T-helper 2 cell treated with Interferon-gamma antibody and Interleukin-4, amounts not matched to agents 100 ng/mL and 5 ng/mL, for 36 hours (primary cell): ENCODE results near the gene HSD17B4. TPM values are rescaled to one million over a fixed set of nuclear protein-coding genes. Genes with fewer than 3 reads are reported as not detected.
"Not testable (repeated sequence)": the region's sequence is repeated elsewhere in the genome, so short reads cannot be mapped to it uniquely, and the experiment has no call there.

ENCODE experiments used
- intact Hi-C: fragments of 100-400 bp; cut with micrococcal nuclease; formaldehyde crosslinking; loops from one replicate; pipeline ENCODE4 v1.15.1; 2023
- total RNA-seq: library from RNA; stranded (reverse); gene quantifications from 2 replicates; pipeline ENCODE4 v1.2.3, GENCODE V29; 2022

Gene HSD17B4
- total RNA-seq, 1 donor from 2014 or later = 89.2 TPM

GRCh38 chr5:119476341-119476740, 24.0 kb downstream of the HSD17B4 start:
- intact Hi-C loops = no loop called here

- intact Hi-C loops = no loop called here
Measured at GRCh38 chr5:119478781-119479180, 26.5 kb downstream of the HSD17B4 start.

DNA sequence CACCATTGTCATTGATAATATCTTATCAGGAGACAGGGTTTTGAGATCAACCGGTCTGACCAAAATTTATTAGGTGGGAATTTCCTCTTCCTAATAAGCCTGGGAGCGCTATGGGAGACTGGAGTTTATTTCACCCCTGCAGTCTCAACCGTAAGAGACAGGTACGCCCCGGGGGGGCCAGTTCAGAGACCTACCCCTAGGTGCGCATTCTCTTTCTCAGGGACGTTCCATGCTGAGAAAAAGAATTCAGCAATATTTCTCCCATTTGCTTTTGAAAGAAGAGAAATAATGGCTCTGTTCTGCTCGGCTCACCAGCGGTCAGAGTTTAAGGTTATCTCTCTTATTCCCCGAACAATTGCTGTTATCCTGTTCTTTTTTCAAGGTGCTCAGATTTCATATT, 28.3 kb downstream of the HSD17B4 start:
- intact Hi-C loops = not testable (repeated sequence)

GRCh38 chr5:119483155-119483554, 30.9 kb downstream of the HSD17B4 start:
- intact Hi-C loops = no loop called here

DNA sequence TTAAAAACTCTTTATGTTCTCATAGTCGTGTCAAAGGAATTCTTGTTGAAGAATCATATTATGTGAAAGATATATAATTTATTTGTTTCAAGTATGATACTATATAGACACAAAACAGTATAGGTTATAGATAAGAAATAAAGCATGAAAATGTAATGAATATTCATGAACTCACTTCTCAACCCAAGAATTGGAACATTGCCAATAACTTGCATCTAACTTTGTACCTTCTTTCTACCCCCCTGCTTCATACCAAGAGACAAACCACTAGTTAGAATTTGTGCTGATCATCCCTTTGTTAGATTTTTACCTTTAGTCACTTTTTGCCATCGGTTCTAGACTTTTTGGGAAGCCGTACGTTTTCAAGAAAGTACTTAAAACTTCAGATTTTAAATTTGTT, 32.6 kb downstream of the HSD17B4 start:
- intact Hi-C loops = no loop called here

DNA sequence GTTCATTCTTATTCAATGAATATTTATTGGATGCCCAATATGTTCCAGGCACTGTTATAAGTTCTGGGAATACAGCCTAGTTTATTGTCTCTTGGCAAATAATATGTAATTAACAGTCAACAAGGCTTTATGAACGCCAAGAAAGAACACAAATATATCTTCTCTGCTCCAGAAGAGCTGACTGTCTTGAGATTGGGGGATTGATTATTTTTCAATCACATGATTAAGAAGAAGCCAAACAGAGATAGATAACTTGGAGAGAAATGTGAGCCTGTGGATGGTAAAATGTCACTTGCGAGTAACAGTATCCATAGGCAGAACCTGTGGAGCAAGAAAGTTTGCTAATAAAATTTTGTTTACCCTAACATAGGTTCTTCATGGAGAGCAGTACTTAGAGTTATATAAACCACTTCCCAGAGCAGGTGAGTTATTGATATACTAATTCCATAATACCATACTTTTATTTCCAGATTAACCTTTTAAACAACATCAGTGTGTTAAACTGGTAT, 49.4 kb downstream of the HSD17B4 start:
- intact Hi-C loops = no loop called here

GRCh38 chr5:119503939-119504338, 51.6 kb downstream of the HSD17B4 start:
- intact Hi-C loops = not testable (repeated sequence)

DNA sequence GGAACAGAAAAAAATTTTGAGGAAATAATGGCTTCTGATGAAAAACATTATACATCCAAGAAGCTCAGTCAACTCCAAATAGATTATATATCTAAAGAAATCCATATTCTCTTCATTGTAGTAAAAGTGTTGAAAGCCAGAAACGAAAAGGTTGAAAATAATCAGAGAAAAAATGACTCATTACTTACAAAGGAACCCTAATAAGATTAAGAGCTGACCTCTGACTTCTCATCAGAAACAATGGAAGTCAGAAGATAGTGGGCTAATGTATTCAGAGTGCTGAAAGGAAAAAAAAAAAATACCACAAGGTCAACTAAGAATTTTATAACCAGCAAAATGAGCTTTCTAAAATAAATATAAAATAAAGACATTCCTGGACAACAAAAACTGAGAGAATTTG, 60.0 kb downstream of the HSD17B4 start:
- intact Hi-C loops = no loop called here

DNA sequence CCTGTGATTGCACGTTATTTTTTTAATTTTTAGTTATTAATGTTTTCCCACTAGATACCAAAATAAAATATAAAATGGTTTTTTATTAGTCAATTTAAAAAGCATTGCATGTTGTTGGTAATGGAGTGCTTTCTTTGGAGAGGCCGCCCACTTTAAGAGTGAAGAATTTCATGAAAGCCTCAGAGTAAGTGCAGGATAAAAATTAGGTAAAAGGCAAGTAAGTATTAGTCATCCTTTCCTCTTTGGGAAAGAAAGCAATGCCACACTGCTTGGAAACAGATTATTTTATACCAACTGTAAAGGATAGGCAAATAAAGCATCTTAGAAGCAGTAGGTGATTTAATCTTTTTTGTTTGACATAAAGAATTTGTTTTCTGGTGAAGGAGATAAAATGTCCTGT, 62.9 kb downstream of the HSD17B4 start:
- intact Hi-C loops = no loop called here

DNA sequence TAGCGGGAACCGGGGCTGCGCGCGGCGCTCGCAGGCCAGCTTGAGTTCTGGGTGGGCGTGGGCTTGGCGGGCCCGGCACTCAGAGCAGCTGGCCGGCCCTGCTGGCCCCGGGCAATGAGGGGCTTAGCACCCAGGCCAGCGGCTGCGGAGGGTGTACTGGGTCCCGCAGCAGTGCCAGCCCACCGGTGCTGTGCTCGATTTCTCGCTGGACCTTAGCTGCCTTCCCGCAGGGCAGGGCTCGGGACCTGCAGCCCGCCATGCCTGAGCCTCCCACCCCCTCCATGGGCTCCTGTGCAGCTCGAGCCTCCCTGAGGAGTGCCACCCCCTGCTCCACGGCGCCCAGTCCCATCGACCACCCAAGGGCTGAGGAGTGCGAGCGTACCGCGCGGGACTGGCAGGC, 64.8 kb downstream of the HSD17B4 start:
- intact Hi-C loops = not testable (repeated sequence)

- intact Hi-C loops = no loop called here
Measured at GRCh38 chr5:119521232-119521631, 68.9 kb downstream of the HSD17B4 start.

- intact Hi-C loops = no loop called here
Measured at GRCh38 chr5:119522841-119523240, 70.5 kb downstream of the HSD17B4 start.

GRCh38 chr5:119524485-119524884, 72.2 kb downstream of the HSD17B4 start:
- intact Hi-C loops = no loop called here

DNA sequence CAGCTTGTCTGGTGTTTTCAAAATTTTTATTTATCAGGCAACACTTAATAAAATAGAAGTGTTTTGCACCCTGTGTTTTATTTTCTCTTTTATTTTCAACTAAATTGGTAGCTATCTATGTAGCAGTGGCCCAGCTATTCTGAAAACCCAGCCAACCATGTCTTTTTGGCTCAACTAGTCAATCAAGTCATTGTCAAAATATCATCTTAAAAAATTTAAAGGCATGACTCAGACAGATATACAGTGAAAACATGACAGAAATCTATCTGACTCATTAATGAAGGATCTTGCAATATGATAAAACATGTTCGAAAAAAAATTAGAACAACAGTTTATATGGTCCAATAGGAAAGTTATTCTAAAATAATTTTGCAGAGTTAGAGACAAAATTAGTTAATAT, 75.1 kb downstream of the HSD17B4 start:
- intact Hi-C loops = no loop called here

GRCh38 chr5:119529811-119530210, 77.5 kb downstream of the HSD17B4 start:
- intact Hi-C loops = no loop called here

DNA sequence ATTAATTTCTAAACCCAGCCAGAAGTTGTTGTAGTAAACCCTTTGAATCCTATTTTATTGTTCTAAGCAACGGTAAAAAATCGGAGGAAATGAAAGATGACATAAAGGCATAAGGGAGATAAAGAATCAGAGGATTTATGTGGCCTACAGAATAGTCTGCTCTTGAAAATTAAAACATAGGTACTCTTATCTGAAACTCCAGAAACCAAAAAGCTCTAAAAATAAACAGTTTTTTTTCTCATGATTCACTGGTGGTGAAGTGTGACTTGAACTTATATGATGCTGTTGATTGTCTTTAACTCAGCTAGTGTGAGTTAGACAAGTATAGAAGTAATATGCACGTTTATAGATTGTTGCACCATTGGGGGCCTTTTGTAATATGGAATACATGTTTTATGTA, 80.3 kb downstream of the HSD17B4 start:
- intact Hi-C loops = no loop called here

DNA sequence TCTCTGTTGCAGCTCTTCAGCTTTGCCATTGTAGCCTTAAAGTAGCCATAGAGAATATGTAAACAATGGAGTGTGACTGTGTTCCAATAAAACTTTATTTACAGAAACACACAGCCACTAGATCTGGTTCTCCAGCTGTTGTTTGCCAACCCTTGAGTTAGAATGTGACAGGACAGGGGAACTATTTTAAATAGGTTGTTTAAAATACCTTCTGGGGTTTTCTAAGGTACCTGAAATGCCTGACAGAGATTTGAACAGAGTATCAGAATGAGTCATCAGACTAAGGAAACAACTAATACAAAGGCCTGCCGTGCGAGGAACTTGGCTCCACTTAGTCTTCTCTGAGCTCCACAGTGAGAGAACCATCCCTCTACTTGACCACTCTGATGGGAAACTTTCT, 85.4 kb downstream of the HSD17B4 start:
- intact Hi-C loops = no loop called here

DNA sequence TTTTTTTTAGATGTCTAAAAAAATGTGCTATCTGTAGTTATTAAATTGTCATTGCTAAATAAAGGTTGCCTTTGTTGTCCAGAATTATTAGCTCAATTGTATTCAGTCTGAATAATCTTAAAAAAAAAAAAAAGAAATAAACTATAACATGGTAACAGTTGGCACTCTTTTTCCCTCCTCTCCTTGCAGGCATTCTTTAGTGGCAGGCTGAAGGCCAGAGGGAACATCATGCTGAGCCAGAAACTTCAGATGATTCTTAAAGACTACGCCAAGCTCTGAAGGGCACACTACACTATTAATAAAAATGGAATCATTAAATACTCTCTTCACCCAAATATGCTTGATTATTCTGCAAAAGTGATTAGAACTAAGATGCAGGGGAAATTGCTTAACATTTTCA, 89.4 kb downstream of the HSD17B4 start:
- intact Hi-C loops = no loop called here

GRCh38 chr5:119551819-119552218, 99.5 kb downstream of the HSD17B4 start:
- intact Hi-C loops = no loop called here

GRCh38 chr5:119554597-119554996, 102.3 kb downstream of the HSD17B4 start:
- intact Hi-C loops = no loop called here

- intact Hi-C loops = no loop called here
Measured at GRCh38 chr5:119570910-119571309, 118.6 kb downstream of the HSD17B4 start.

GRCh38 chr5:119578937-119579336, 126.6 kb downstream of the HSD17B4 start:
- intact Hi-C loops = loop anchor here (5.0 kb wide), 1 partner anchor 163 kb away; no protein-coding TSS in a partner anchor

DNA sequence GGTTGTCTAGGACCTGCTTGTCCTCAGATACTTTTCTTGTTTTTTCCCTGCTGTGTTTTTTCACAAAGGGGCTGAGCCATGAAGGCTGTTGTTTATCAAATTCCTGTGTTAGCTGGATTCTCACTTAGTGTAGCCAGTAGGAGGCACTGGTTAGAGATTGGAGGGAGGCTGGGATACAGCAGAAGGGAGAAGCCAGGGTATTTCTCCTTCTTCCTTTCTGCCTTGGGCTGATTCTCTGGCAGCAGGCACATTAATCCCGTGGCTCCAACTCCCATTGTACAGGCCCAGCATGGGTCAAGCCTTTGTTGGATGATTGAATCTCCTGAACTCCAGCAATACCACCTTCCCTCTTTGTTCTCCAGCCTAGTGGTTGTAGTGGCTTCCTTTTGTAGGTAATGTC, 130.7 kb downstream of the HSD17B4 start:
- intact Hi-C loops = no loop called here

- intact Hi-C loops = no loop called here
Measured at GRCh38 chr5:119583684-119584083, 131.4 kb downstream of the HSD17B4 start.
